GM10248 (cell line): ENCODE results near the gene RUFY1.

Experiments
- CTCF ChIA-PET: fragments of 300-600 bp; sonication (Branson Sonifier 250); formaldehyde crosslinking; extraction: SDS; loops from one replicate; lab custom pipeline; 2021; ENCODE audit warnings: antibody characterized with exemption; lab: Yijun Ruan, JAX
- POLR2A ChIA-PET: fragments of 350-650 bp; sonication (Branson Sonifier 250); formaldehyde crosslinking; extraction: SDS; loops from one replicate; lab custom pipeline; 2020; ENCODE audit warnings: antibody characterized with exemption; lab: Yijun Ruan, JAX
- DNase-seq: peaks from one replicate; pipeline ENCODE4 v3.0.0; 2012; ENCODE audit errors: extremely low spot score
- CTCF ChIP-seq: IDR thresholded peaks from 2 replicates; pipeline ENCODE4 v1.5.1; 2012; ENCODE audit warnings: mild to moderate bottlenecking, low read depth; ENCODE audit errors: extremely low read depth, missing control alignments, control extremely low read depth

The RUFY1 gene

GRCh38 chr5:179620293-179620692, 69.9 kb downstream of the RUFY1 start:
- ChIA-PET POLR2A (interaction anchor here (2.1 kb wide), 1 partner anchor 9 kb away, joined by 12 read pairs; no protein-coding TSS in a partner anchor), CTCF (interaction anchor here (1.2 to 2.0 kb wide), 2 partner anchors 9 to 12 kb away, joined by 3 to 6 read pairs; no protein-coding TSS in a partner anchor)
- no peak for TF ChIP-seq CTCF
- DNase-seq: no peak

- no peak for TF ChIP-seq CTCF
- POLR2A ChIA-PET: interaction anchor here (1.3 to 2.1 kb wide), 2 partner anchors 8 to 10 kb away, joined by 5 to 12 read pairs; no protein-coding TSS in a partner anchor
- no peak for DNase-seq
- CTCF ChIA-PET: interaction anchor here (1.1 to 2.0 kb wide), 3 partner anchors 8 to 13 kb away, joined by 3 to 6 read pairs (median 3); no protein-coding TSS in a partner anchor
These were observed 70.5 kb downstream of the RUFY1 start for GRCh38 chr5:179620703-179621350.

GRCh38 chr5:179621551-179622214, 71.3 kb downstream of the RUFY1 start:
- no peak for TF ChIP-seq CTCF
- ChIA-PET CTCF (interaction anchor here (1.1 to 2.6 kb wide), 5 partner anchors 9 to 44 kb away, joined by 3 to 23 read pairs (median 6); no protein-coding TSS in a partner anchor), POLR2A (interaction anchor here (1.1 to 2.1 kb wide), 4 partner anchors 9 to 199 kb away, joined by 3 to 12 read pairs (median 4); partner anchors contain the start of gene SQSTM1)
- no peak for DNase-seq

GRCh38 chr5:179623003-179623905, 72.9 kb downstream of the RUFY1 start, which contains the start of gene HNRNPH1:
Gene HNRNPH1, minus strand, starts transcription at chr5:179623671. Its CDS starts 538 bp downstream, at chr5:179623133.
- CTCF ChIA-PET: interaction anchor here (0.6 to 2.7 kb wide), 14 partner anchors 8 to 140 kb away, joined by 3 to 23 read pairs (median 4); partner anchors contain the start of gene CBY3
- peak; percentile 99 for DNase-seq
- POLR2A ChIA-PET: interaction anchor here (0.6 to 2.1 kb wide), 36 partner anchors 9 to 1499 kb away, joined by 3 to 74 read pairs (median 5); partner anchors contain the start of genes CBY3, MAML1, RUFY1 and SQSTM1
- TF ChIP-seq CTCF: no peak

- peak; percentile 48 for DNase-seq
- no peak for TF ChIP-seq CTCF
- ChIA-PET POLR2A (interaction anchor here (0.6 to 2.1 kb wide), 35 partner anchors 8 to 1500 kb away, joined by 3 to 74 read pairs (median 5); partner anchors contain the start of genes CBY3, MAML1, RUFY1 and SQSTM1), CTCF (interaction anchor here (0.9 to 2.7 kb wide), 12 partner anchors 7 to 139 kb away, joined by 3 to 23 read pairs (median 5); partner anchors contain the start of gene CBY3)
These were observed 73.8 kb downstream of the RUFY1 start for GRCh38 chr5:179623906-179624741.
